K562 (cell line): ENCODE data around the gene CNKSR1. TPM values are rescaled to one million over a fixed set of nuclear protein-coding genes. Genes with fewer than 3 reads are reported as not detected.

Source experiments
- GATAD2A ChIP-seq: fragments of 450-650 bp; IDR thresholded peaks from 2 replicates; pipeline ENCODE4 v1.6.1; 2017
- MGA ChIP-seq: fragments of 450-650 bp; IDR thresholded peaks from 2 replicates; pipeline ENCODE4 v1.6.1; 2016; ENCODE audit warnings: mild to moderate bottlenecking, moderate library complexity
- MTF1 ChIP-seq: fragments of 250-450 bp; sonication (Bioruptor Pico); IDR thresholded peaks from 2 replicates; pipeline ENCODE4 v1.9.0; 2021; ENCODE audit warnings: moderate library complexity, mild to moderate bottlenecking, inconsistent platforms, borderline replicate concordance
- SMARCE1 ChIP-seq: fragments of 450-650 bp; IDR thresholded peaks from 2 replicates; pipeline ENCODE4 v1.7.1; 2016; ENCODE audit warnings: mild to moderate bottlenecking
- TAF1 ChIP-seq: IDR thresholded peaks from 2 replicates; pipeline ENCODE4 v1.6.1; 2011; ENCODE audit warnings: mild to moderate bottlenecking, low read length, moderate library complexity; ENCODE audit not compliant: insufficient read depth, control insufficient read depth, severe bottlenecking; ENCODE audit errors: extremely low read depth
- UBTF ChIP-seq, 2 experiments: IDR thresholded peaks; 2 replicates each; pipeline ENCODE4 v1.6.1; 2012; ENCODE audit warnings: improper control_type of control experiment in 2 of 2, low read depth in 2 of 2, low read length in 2 of 2, borderline replicate concordance in 1 of 2
- ZBTB5 ChIP-seq: fragments of 450-650 bp; IDR thresholded peaks from 2 replicates; pipeline ENCODE4 v1.6.1; 2017; ENCODE audit warnings: antibody characterized with exemption
- ZFP1 ChIP-seq: fragments of 450-650 bp; formaldehyde crosslinking; IDR thresholded peaks from 2 replicates; pipeline ENCODE4 v1.4.0; 2020; ENCODE audit warnings: mild to moderate bottlenecking, mixed read lengths
- ZNF717 ChIP-seq: fragments of 250-450 bp; sonication (Bioruptor Pico); IDR thresholded peaks from 2 replicates; pipeline ENCODE4 v1.5.0; 2021
- polyA plus RNA-seq, 8 experiments: library from polyadenylated mRNA; depleted of rRNA in 4 of 8; stranded (reverse) in 5 of 8; unstranded in 3 of 8; fragments of >200 nt; fragmentation: Nextera tagmentation in 2 of 8; fragmentation: Illumina TruSeq in 1 of 8; extraction: Ambion mirVana in 2 of 8; extraction: Trizol in 1 of 8; gene quantifications; 2 replicates each; pipeline versions ENCODE4 v1.2.1 to v1.2.3, GENCODE V29; 2011 to 2014; ENCODE audit warnings: inconsistent platforms in 1 of 8, missing spikeins in 1 of 8
- total RNA-seq, 7 experiments: library from RNA; depleted of rRNA in 6 of 7; stranded (reverse); fragments of >200 nt in 6 of 7; fragmentation: Illumina TruSeq in 2 of 7; extraction: Trizol in 2 of 7; gene quantifications; 2 replicates each; pipeline versions ENCODE4 v1.2.1 to v1.2.3, GENCODE V29; 2011 to 2021; ENCODE audit warnings: low replicate concordance in 1 of 7

Gene CNKSR1
- total and polyA plus RNA-seq, 9 of the 15 experiments (the other 6 are each of a cell fraction or from before 2014, with no cell fraction given) = 0.03 to 2.8 (median 1.1) TPM

- peak; percentile 92 to 98; a peak in 3 of 4 replicates for TF ChIP-seq UBTF (IDR thresholded peaks at IDR 0.05; ENCODE audit: borderline replicate concordance in 1 of 2, low read depth in 2 of 2, low read length in 2 of 2)
- no peak for TF ChIP-seq ZFP1 (CRISPR knock-in tag)
- no peak for TF ChIP-seq GATAD2A
- TF ChIP-seq TAF1 = peak; percentile 64
- peak; percentile 99 for TF ChIP-seq MGA
- no peak for TF ChIP-seq ZBTB5
- TF ChIP-seq ZNF717 (CRISPR knock-in tag) = no peak
- no peak for TF ChIP-seq SMARCE1
- TF ChIP-seq MTF1 (CRISPR knock-in tag) = 0 out of 2 replicates have a peak, but pooled peaks have one; percentile 59
Measured at GRCh38 chr1:26161415-26162219, 15.7 kb upstream of the CNKSR1 start (continued).
